NCI-H748 (cell line): Measurements from ENCODE around the gene AQP9.
"Not testable (repeated sequence)": the region's sequence is repeated elsewhere in the genome, so short reads cannot be mapped to it uniquely, and the experiment has no call there.

Experiments used
- DNase-seq: peaks from one replicate; lab custom pipeline; 2025; ENCODE audit not compliant: unreplicated experiment; lab: John Stamatoyannopoulos, UW

The AQP9 gene

GRCh38 chr15:58175955-58176354 lies 37.8 kb downstream of the AQP9 start:
- DNase-seq: no peak

- no peak for DNase-seq
Observed at GRCh38 chr15:58178668-58179067, 40.5 kb downstream of the AQP9 start.

- DNase-seq: no peak
Observed at GRCh38 chr15:58179206-58179605, 41.0 kb downstream of the AQP9 start.

GRCh38 chr15:58179741-58180381 lies 41.7 kb downstream of the AQP9 start:
- no peak for DNase-seq

GRCh38 chr15:58182460-58183163 lies 44.4 kb downstream of the AQP9 start:
- DNase-seq: peak; percentile 20

GRCh38 chr15:58185439-58185838 lies 47.3 kb downstream of the AQP9 start:
- no peak for DNase-seq

GRCh38 chr15:58189148-58189811 lies 51.1 kb downstream of the AQP9 start:
- no peak for DNase-seq

GRCh38 chr15:58190419-58190818 lies 52.2 kb downstream of the AQP9 start:
- no peak for DNase-seq

- not testable (repeated sequence) for DNase-seq
Observed at GRCh38 chr15:58193636-58194035, 55.5 kb downstream of the AQP9 start.

- DNase-seq: no peak
Observed at GRCh38 chr15:58200739-58201138, 62.6 kb downstream of the AQP9 start.

GRCh38 chr15:58201516-58201915 lies 63.3 kb downstream of the AQP9 start:
- DNase-seq: no peak

GRCh38 chr15:58203537-58203936 lies 65.4 kb downstream of the AQP9 start:
- no peak for DNase-seq

- DNase-seq: no peak
Observed at GRCh38 chr15:58206151-58206550, 68.0 kb downstream of the AQP9 start.

- not testable (repeated sequence) for DNase-seq
Observed at GRCh38 chr15:58208217-58208616, 70.0 kb downstream of the AQP9 start.

- DNase-seq: not testable (repeated sequence)
Observed at GRCh38 chr15:58209007-58209481, 70.9 kb downstream of the AQP9 start.

- not testable (repeated sequence) for DNase-seq
Observed at GRCh38 chr15:58210031-58210430, 71.8 kb downstream of the AQP9 start.

GRCh38 chr15:58212909-58213526 lies 74.8 kb downstream of the AQP9 start:
- DNase-seq: peak; percentile 32

GRCh38 chr15:58213587-58214338 lies 75.6 kb downstream of the AQP9 start:
- DNase-seq: no peak

GRCh38 chr15:58214591-58215340 lies 76.6 kb downstream of the AQP9 start:
- DNase-seq: no peak

- no peak for DNase-seq
Observed at GRCh38 chr15:58217460-58217859, 79.3 kb downstream of the AQP9 start.
